ENCODE data around the gene VCL. TPM values are rescaled to one million over a fixed set of nuclear protein-coding genes. Genes with fewer than 3 reads are reported as not detected.

The VCL gene
- total RNA-seq, 4 donors from 2014 or later, result 54.8 to 92.9 (median 64.7) TPM

- Histone ChIP-seq H3K4me1 (peaks cover 21% of the 10 kb centered on the region), H3K4me3 (no peak overlapping the region), H3K27ac (no peak overlapping the region), H3K9me3 (no peaks in the 10 kb centered on the region), H3K27me3 (no peaks in the 10 kb centered on the region), H3K36me3 (no peaks in the 10 kb centered on the region)
- no peak for DNase-seq (ENCODE audit: low spot score in 2 of 2)
- TF ChIP-seq POLR2A (IDR thresholded peaks at IDR 0.05) (no peak), CTCF (IDR thresholded peaks at IDR 0.05) (no peak), EP300 (IDR thresholded peaks at IDR 0.05) (no peak), POLR2AphosphoS5 (IDR thresholded peaks at IDR 0.05) (no peak)
- 46% methylated on average over 2 of the region's 2 CpGs for WGBS
Measured at GRCh38 chr10:74156919-74157289, 159.0 kb downstream of the VCL start.

GRCh38 chr10:74160013-74160412, 162.1 kb downstream of the VCL start:
- Histone ChIP-seq H3K27me3 (no peaks in the 10 kb centered on the region), H3K36me3 (no peaks in the 10 kb centered on the region), H3K4me3 (no peak overlapping the region), H3K4me1 (no peaks in the 10 kb centered on the region), H3K27ac (no peak overlapping the region), H3K9me3 (no peaks in the 10 kb centered on the region)
- TF ChIP-seq EP300 (IDR thresholded peaks at IDR 0.05) (no peak), CTCF (IDR thresholded peaks at IDR 0.05) (no peak), POLR2A (IDR thresholded peaks at IDR 0.05) (no peak), POLR2AphosphoS5 (IDR thresholded peaks at IDR 0.05) (no peak)
- DNase-seq (ENCODE audit: low spot score in 2 of 2), result no peak
- WGBS, result 93% methylated on average over 3 of the region's 3 CpGs

- no peak overlapping the region for H3K4me3 ChIP-seq
- no peak for DNase-seq (ENCODE audit: low spot score in 2 of 2)
- H3K36me3 ChIP-seq, result no peaks in the 10 kb centered on the region
- WGBS, result 69% methylated on average over 3 of the region's 3 CpGs
- H3K4me1 ChIP-seq, result no peaks in the 10 kb centered on the region
- no peak overlapping the region for H3K27ac ChIP-seq
- no peaks in the 10 kb centered on the region for H3K27me3 ChIP-seq
- H3K9me3 ChIP-seq, result no peaks in the 10 kb centered on the region
- TF ChIP-seq POLR2AphosphoS5 (IDR thresholded peaks at IDR 0.05), result no peak
- no peak for TF ChIP-seq POLR2A (IDR thresholded peaks at IDR 0.05)
- TF ChIP-seq EP300 (IDR thresholded peaks at IDR 0.05), result no peak
- no peak for TF ChIP-seq CTCF (IDR thresholded peaks at IDR 0.05)
Measured at GRCh38 chr10:74163319-74164068, 165.6 kb downstream of the VCL start.

GRCh38 chr10:74164716-74165529, 167.0 kb downstream of the VCL start:
- 63% methylated on average over 6 of the region's 6 CpGs for WGBS
- Histone ChIP-seq H3K27me3 (no peaks in the 10 kb centered on the region), H3K4me1 (no peaks in the 10 kb centered on the region), H3K9me3 (no peaks in the 10 kb centered on the region), H3K4me3 (no peak overlapping the region), H3K36me3 (no peaks in the 10 kb centered on the region), H3K27ac (no peak overlapping the region)
- TF ChIP-seq CTCF (IDR thresholded peaks at IDR 0.05) (no peak), EP300 (IDR thresholded peaks at IDR 0.05) (no peak), POLR2A (IDR thresholded peaks at IDR 0.05) (no peak), POLR2AphosphoS5 (IDR thresholded peaks at IDR 0.05) (no peak)
- DNase-seq (ENCODE audit: low spot score in 2 of 2), result no peak

GRCh38 chr10:74165530-74165901, 167.6 kb downstream of the VCL start:
- Histone ChIP-seq H3K36me3 (no peaks in the 10 kb centered on the region), H3K4me3 (no peak overlapping the region), H3K9me3 (no peaks in the 10 kb centered on the region), H3K27me3 (no peaks in the 10 kb centered on the region), H3K4me1 (no peaks in the 10 kb centered on the region), H3K27ac (no peak overlapping the region)
- no peak for TF ChIP-seq POLR2AphosphoS5 (IDR thresholded peaks at IDR 0.05)
- TF ChIP-seq CTCF (IDR thresholded peaks at IDR 0.05), result no peak
- TF ChIP-seq POLR2A (IDR thresholded peaks at IDR 0.05), result no peak
- TF ChIP-seq EP300 (IDR thresholded peaks at IDR 0.05), result no peak
- DNase-seq (ENCODE audit: low spot score in 2 of 2), result no peak
- 64% methylated on average over 2 of the region's 2 CpGs for WGBS

All from suprapubic skin (tissue), 4 donors.